Measurements from ENCODE around the gene MPZL1.

DNA sequence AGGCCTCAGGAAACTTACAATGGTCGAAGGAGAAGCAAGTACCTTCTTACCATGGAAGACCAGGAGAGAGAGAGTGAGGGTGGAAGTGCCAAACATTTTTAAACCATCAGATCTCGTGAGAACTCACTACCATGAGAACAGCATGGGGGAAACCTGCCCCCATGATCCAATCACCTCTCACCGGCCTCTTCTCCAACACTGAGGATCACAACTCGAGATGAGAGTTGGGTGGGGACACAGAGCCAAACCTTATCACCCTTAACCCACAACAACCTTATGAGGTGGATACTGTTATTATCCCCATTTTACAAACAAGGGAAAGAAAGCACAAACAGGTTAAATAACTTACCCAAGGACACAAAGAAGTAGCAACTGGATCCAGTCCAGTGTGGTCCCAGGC, 80.5 kb downstream of the MPZL1 start:
- TF ChIP-seq, protein P1, sequence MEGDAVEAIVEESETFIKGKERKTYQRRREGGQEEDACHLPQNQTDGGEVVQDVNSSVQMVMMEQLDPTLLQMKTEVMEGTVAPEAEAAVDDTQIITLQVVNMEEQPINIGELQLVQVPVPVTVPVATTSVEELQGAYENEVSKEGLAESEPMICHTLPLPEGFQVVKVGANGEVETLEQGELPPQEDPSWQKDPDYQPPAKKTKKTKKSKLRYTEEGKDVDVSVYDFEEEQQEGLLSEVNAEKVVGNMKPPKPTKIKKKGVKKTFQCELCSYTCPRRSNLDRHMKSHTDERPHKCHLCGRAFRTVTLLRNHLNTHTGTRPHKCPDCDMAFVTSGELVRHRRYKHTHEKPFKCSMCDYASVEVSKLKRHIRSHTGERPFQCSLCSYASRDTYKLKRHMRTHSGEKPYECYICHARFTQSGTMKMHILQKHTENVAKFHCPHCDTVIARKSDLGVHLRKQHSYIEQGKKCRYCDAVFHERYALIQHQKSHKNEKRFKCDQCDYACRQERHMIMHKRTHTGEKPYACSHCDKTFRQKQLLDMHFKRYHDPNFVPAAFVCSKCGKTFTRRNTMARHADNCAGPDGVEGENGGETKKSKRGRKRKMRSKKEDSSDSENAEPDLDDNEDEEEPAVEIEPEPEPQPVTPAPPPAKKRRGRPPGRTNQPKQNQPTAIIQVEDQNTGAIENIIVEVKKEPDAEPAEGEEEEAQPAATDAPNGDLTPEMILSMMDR (IDR thresholded peaks at IDR 0.05; ENCODE audit: control extremely low read depth in 1 of 3, insufficient read depth in 1 of 3, low read depth in 1 of 3, low read length in 3 of 3): no peak
- TF ChIP-seq EP300 (IDR thresholded peaks at IDR 0.05; ENCODE audit: borderline replicate concordance in 1 of 2, low read depth in 2 of 2, low read length in 2 of 2) (no peak), HDAC2 (IDR thresholded peaks at IDR 0.05; ENCODE audit: borderline replicate concordance in 1 of 2, low read depth in 2 of 2, low read length in 2 of 2) (no peak), JUND (IDR thresholded peaks at IDR 0.05; ENCODE audit: low read length) (no peak), CREB1 (IDR thresholded peaks at IDR 0.05) (no peak), POLR2A (IDR thresholded peaks at IDR 0.05; ENCODE audit: control extremely low read depth in 1 of 2, low read depth in 2 of 2, low read length in 2 of 2) (no peak)
- TF ChIP-seq, protein P2, sequence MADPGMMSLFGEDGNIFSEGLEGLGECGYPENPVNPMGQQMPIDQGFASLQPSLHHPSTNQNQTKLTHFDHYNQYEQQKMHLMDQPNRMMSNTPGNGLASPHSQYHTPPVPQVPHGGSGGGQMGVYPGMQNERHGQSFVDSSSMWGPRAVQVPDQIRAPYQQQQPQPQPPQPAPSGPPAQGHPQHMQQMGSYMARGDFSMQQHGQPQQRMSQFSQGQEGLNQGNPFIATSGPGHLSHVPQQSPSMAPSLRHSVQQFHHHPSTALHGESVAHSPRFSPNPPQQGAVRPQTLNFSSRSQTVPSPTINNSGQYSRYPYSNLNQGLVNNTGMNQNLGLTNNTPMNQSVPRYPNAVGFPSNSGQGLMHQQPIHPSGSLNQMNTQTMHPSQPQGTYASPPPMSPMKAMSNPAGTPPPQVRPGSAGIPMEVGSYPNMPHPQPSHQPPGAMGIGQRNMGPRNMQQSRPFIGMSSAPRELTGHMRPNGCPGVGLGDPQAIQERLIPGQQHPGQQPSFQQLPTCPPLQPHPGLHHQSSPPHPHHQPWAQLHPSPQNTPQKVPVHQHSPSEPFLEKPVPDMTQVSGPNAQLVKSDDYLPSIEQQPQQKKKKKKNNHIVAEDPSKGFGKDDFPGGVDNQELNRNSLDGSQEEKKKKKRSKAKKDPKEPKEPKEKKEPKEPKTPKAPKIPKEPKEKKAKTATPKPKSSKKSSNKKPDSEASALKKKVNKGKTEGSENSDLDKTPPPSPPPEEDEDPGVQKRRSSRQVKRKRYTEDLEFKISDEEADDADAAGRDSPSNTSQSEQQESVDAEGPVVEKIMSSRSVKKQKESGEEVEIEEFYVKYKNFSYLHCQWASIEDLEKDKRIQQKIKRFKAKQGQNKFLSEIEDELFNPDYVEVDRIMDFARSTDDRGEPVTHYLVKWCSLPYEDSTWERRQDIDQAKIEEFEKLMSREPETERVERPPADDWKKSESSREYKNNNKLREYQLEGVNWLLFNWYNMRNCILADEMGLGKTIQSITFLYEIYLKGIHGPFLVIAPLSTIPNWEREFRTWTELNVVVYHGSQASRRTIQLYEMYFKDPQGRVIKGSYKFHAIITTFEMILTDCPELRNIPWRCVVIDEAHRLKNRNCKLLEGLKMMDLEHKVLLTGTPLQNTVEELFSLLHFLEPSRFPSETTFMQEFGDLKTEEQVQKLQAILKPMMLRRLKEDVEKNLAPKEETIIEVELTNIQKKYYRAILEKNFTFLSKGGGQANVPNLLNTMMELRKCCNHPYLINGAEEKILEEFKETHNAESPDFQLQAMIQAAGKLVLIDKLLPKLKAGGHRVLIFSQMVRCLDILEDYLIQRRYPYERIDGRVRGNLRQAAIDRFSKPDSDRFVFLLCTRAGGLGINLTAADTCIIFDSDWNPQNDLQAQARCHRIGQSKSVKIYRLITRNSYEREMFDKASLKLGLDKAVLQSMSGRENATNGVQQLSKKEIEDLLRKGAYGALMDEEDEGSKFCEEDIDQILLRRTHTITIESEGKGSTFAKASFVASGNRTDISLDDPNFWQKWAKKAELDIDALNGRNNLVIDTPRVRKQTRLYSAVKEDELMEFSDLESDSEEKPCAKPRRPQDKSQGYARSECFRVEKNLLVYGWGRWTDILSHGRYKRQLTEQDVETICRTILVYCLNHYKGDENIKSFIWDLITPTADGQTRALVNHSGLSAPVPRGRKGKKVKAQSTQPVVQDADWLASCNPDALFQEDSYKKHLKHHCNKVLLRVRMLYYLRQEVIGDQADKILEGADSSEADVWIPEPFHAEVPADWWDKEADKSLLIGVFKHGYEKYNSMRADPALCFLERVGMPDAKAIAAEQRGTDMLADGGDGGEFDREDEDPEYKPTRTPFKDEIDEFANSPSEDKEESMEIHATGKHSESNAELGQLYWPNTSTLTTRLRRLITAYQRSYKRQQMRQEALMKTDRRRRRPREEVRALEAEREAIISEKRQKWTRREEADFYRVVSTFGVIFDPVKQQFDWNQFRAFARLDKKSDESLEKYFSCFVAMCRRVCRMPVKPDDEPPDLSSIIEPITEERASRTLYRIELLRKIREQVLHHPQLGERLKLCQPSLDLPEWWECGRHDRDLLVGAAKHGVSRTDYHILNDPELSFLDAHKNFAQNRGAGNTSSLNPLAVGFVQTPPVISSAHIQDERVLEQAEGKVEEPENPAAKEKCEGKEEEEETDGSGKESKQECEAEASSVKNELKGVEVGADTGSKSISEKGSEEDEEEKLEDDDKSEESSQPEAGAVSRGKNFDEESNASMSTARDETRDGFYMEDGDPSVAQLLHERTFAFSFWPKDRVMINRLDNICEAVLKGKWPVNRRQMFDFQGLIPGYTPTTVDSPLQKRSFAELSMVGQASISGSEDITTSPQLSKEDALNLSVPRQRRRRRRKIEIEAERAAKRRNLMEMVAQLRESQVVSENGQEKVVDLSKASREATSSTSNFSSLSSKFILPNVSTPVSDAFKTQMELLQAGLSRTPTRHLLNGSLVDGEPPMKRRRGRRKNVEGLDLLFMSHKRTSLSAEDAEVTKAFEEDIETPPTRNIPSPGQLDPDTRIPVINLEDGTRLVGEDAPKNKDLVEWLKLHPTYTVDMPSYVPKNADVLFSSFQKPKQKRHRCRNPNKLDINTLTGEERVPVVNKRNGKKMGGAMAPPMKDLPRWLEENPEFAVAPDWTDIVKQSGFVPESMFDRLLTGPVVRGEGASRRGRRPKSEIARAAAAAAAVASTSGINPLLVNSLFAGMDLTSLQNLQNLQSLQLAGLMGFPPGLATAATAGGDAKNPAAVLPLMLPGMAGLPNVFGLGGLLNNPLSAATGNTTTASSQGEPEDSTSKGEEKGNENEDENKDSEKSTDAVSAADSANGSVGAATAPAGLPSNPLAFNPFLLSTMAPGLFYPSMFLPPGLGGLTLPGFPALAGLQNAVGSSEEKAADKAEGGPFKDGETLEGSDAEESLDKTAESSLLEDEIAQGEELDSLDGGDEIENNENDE (IDR thresholded peaks at IDR 0.05; ENCODE audit: insufficient replicate concordance, low read length): no peak
